HEK293 (cell line): ENCODE data around the gene PRRT1.

Experiments used
- CTCF ChIA-PET: fragments of 350-600 bp; formaldehyde crosslinking; extraction: SDS; loops from one replicate; lab custom pipeline; 2021; ENCODE audit warnings: antibody characterized with exemption; lab: Yijun Ruan, JAX
- POLR2A ChIA-PET: fragments of 300-600 bp; formaldehyde crosslinking; extraction: SDS; loops from one replicate; lab custom pipeline; 2020; ENCODE audit warnings: antibody characterized with exemption, inconsistent platforms; lab: Yijun Ruan, JAX
- H3K27ac ChIP-seq: fragments of 200-500 bp; sonication (Bioruptor generic); 2 replicates; pipeline ENCODE4 v1.5.1; 2014; ENCODE audit warnings: low read depth, low read length, control low read depth, inconsistent platforms; ENCODE audit errors: extremely low read depth
- H3K36me3 ChIP-seq, 2 experiments: fragments of 200-500 bp in 1 of 2; sonication (Bioruptor generic) in 1 of 2; 1 replicate in 1 of 2; 2 replicates in 1 of 2; pipeline ENCODE4 v1.5.1; 2014 to 2017; ENCODE audit warnings: inconsistent platforms in 2 of 2, low read length in 2 of 2; ENCODE audit not compliant: control insufficient read depth in 2 of 2, insufficient read depth in 1 of 2
- H3K4me1 ChIP-seq: fragments of 200-500 bp; sonication (Bioruptor generic); 2 replicates; pipeline ENCODE4 v1.5.1; 2014; ENCODE audit warnings: mild to moderate bottlenecking, low read length, inconsistent platforms; ENCODE audit not compliant: control insufficient read depth, insufficient read depth
- H3K4me3 ChIP-seq: 2 replicates; pipeline ENCODE4 v1.5.1; 2011; ENCODE audit warnings: low read depth, mild to moderate bottlenecking, control low read depth, low read length, moderate library complexity
- H3K9me3 ChIP-seq: fragments of 200-500 bp; sonication (Bioruptor generic); 2 replicates; pipeline ENCODE4 v1.5.1; 2014; ENCODE audit warnings: low read depth, low read length, inconsistent platforms; ENCODE audit not compliant: control insufficient read depth, insufficient read depth
- HOXA7 ChIP-seq: sonication (generic); formaldehyde crosslinking; IDR thresholded peaks from 2 replicates; pipeline ENCODE4 v1.8.1; 2022; ENCODE audit warnings: missing genetic modification reagents, borderline replicate concordance
- INSM2 ChIP-seq: fragments of 450-650 bp; formaldehyde crosslinking; IDR thresholded peaks from 2 replicates; pipeline ENCODE4 v1.5.1; 2016; ENCODE audit warnings: missing biosample characterization, missing genetic modification characterization
- PRDM10 ChIP-seq: fragments of 450-650 bp; formaldehyde crosslinking; IDR thresholded peaks from 2 replicates; pipeline ENCODE4 v1.5.1; 2016; ENCODE audit warnings: missing biosample characterization, missing genetic modification characterization
- SCRT1 ChIP-seq: fragments of 450-650 bp; formaldehyde crosslinking; IDR thresholded peaks from 2 replicates; pipeline ENCODE4 v1.5.1; 2016; ENCODE audit warnings: missing biosample characterization, missing genetic modification characterization, borderline replicate concordance
- SP3 ChIP-seq: fragments of 450-650 bp; formaldehyde crosslinking; IDR thresholded peaks from 2 replicates; pipeline ENCODE4 v1.5.1; 2016; ENCODE audit warnings: missing biosample characterization, missing genetic modification characterization
- WT1 ChIP-seq: fragments of 450-650 bp; formaldehyde crosslinking; IDR thresholded peaks from 2 replicates; pipeline ENCODE4 v1.5.1; 2016; ENCODE audit warnings: missing biosample characterization, missing genetic modification characterization
- ZBTB26 ChIP-seq: fragments of 450-650 bp; formaldehyde crosslinking; optimal IDR thresholded peaks from 2 replicates; pipeline ENCODE3; 2016; ENCODE audit warnings: missing biosample characterization, mild to moderate bottlenecking, missing genetic modification characterization
- ZFHX2 ChIP-seq: fragments of 450-650 bp; formaldehyde crosslinking; conservative IDR thresholded peaks from 2 replicates; pipeline ENCODE4 v1.5.1; 2016; ENCODE audit warnings: missing biosample characterization, missing genetic modification characterization
- ZIC2 ChIP-seq: fragments of 450-650 bp; formaldehyde crosslinking; IDR thresholded peaks from 2 replicates; pipeline ENCODE4 v1.5.1; 2016; ENCODE audit warnings: missing biosample characterization, missing genetic modification characterization
- ZNF211 ChIP-seq: fragments of 450-650 bp; formaldehyde crosslinking; IDR thresholded peaks from 2 replicates; pipeline ENCODE4 v1.5.1; 2016; ENCODE audit warnings: low read depth, missing biosample characterization, missing genetic modification characterization
- ZNF214 ChIP-seq: fragments of 450-650 bp; formaldehyde crosslinking; IDR thresholded peaks from 2 replicates; pipeline ENCODE4 v1.5.1; 2017; ENCODE audit warnings: missing biosample characterization, mild to moderate bottlenecking, missing genetic modification characterization, borderline replicate concordance
- ZNF221 ChIP-seq: fragments of 450-650 bp; formaldehyde crosslinking; IDR thresholded peaks from 2 replicates; pipeline ENCODE4 v1.5.1; 2017; ENCODE audit warnings: missing biosample characterization, missing genetic modification characterization, borderline replicate concordance
- ZNF23 ChIP-seq: fragments of 450-650 bp; formaldehyde crosslinking; IDR thresholded peaks from 2 replicates; pipeline ENCODE4 v1.5.1; 2016; ENCODE audit warnings: missing biosample characterization, missing genetic modification characterization, borderline replicate concordance
- ZNF37A ChIP-seq: fragments of 450-650 bp; IDR thresholded peaks from 2 replicates; pipeline ENCODE4 v1.5.1; 2018; ENCODE audit warnings: missing biosample characterization, missing genetic modification characterization
- ZNF398 ChIP-seq: fragments of 450-650 bp; formaldehyde crosslinking; IDR thresholded peaks from 2 replicates; pipeline ENCODE4 v1.5.1; 2017; ENCODE audit warnings: missing biosample characterization, missing genetic modification characterization
- ZNF416 ChIP-seq: fragments of 450-650 bp; formaldehyde crosslinking; IDR thresholded peaks from 2 replicates; pipeline ENCODE4 v1.5.1; 2016; ENCODE audit warnings: missing biosample characterization, missing genetic modification characterization
- ZNF48 ChIP-seq: fragments of 450-650 bp; formaldehyde crosslinking; IDR thresholded peaks from 2 replicates; pipeline ENCODE4 v1.5.1; 2016; ENCODE audit warnings: missing biosample characterization, missing genetic modification characterization
- ZNF501 ChIP-seq: fragments of 450-650 bp; formaldehyde crosslinking; IDR thresholded peaks from 2 replicates; pipeline ENCODE4 v1.5.1; 2016; ENCODE audit warnings: missing biosample characterization, missing genetic modification characterization
- ZNF549 ChIP-seq: fragments of 450-650 bp; IDR thresholded peaks from 2 replicates; pipeline ENCODE4 v1.5.1; 2018; ENCODE audit warnings: missing biosample characterization, missing genetic modification characterization, mild to moderate bottlenecking, inconsistent platforms, moderate library complexity
- ZNF555 ChIP-seq: fragments of 450-650 bp; formaldehyde crosslinking; conservative IDR thresholded peaks from 2 replicates; pipeline ENCODE4 v1.5.1; 2017; ENCODE audit warnings: missing biosample characterization, mild to moderate bottlenecking, missing genetic modification characterization, inconsistent platforms
- ZNF571 ChIP-seq: fragments of 450-650 bp; formaldehyde crosslinking; IDR thresholded peaks from 2 replicates; pipeline ENCODE4 v1.5.0; 2017; ENCODE audit warnings: missing biosample characterization, missing genetic modification characterization
- ZNF707 ChIP-seq: fragments of 450-650 bp; formaldehyde crosslinking; IDR thresholded peaks from 2 replicates; pipeline ENCODE4 v1.5.1; 2016; ENCODE audit warnings: missing biosample characterization, missing genetic modification characterization
- ZNF776 ChIP-seq: fragments of 450-650 bp; formaldehyde crosslinking; IDR thresholded peaks from 2 replicates; pipeline ENCODE4 v1.5.0; 2017; ENCODE audit warnings: missing biosample characterization, missing genetic modification characterization, borderline replicate concordance

Gene PRRT1

GRCh38 chr6:32164295-32164694, 12.6 kb upstream of the PRRT1 start, which contains the start of gene EGFL8:
TSS of gene EGFL8 (plus strand) at chr6:32164595. CDS start at chr6:32166166, 1,571 bp downstream.
- H3K4me3 ChIP-seq: no peak within 1 kb of the TSS
- H3K36me3 ChIP-seq: peaks cover 9 to 61% of the 10 kb centered on the region in 2 experiments; a peak in 2 of 3 replicates
- CTCF ChIA-PET: interaction anchor here (0.8 to 2.6 kb wide), 6 partner anchors 9 to 615 kb away, joined by 3 to 16 read pairs (median 3); partner anchors contain the start of gene PRRT1
- H3K27ac ChIP-seq: no peak within 1 kb of the TSS
- H3K4me1 ChIP-seq: no peaks in the 10 kb centered on the region
- no peaks in the 10 kb centered on the region for H3K9me3 ChIP-seq
- TF ChIP-seq ZIC2 (tag by site-specific recombination) (no peak), PRDM10 (tag by site-specific recombination) (no peak), ZNF707 (no peak), ZNF398 (tag by site-specific recombination) (no peak)
- POLR2A ChIA-PET: interaction anchor here (1.4 to 1.5 kb wide), 2 partner anchors 13 to 36 kb away, joined by 3 to 8 read pairs; partner anchors contain the start of gene ATF6B

- POLR2A ChIA-PET: interaction anchor here (1.4 to 1.5 kb wide), 2 partner anchors 13 to 36 kb away, joined by 3 to 8 read pairs; partner anchors contain the start of gene ATF6B
- no peak for TF ChIP-seq ZNF214
- no peak for TF ChIP-seq SP3 (tag by site-specific recombination)
- no peak for TF ChIP-seq ZNF37A
- no peak for TF ChIP-seq ZNF571 (tag by site-specific recombination)
- TF ChIP-seq ZNF416: no peak
- no peak for TF ChIP-seq ZNF549 (tag by site-specific recombination)
- TF ChIP-seq ZNF221 (tag by site-specific recombination): no peak
- no peak for TF ChIP-seq INSM2 (tag by site-specific recombination)
- no peak for TF ChIP-seq ZNF48 (tag by site-specific recombination)
- TF ChIP-seq ZNF23 (tag by site-specific recombination): no peak
- TF ChIP-seq ZNF555 (tag by site-specific recombination): no peak
- TF ChIP-seq ZFHX2 (tag by site-specific recombination): no peak
- TF ChIP-seq HOXA7 (CRISPR knock-in tag): no peak
- no peak for TF ChIP-seq WT1
- TF ChIP-seq ZBTB26 (tag by site-specific recombination): no peak
- no peak for TF ChIP-seq ZNF501 (tag by site-specific recombination)
- TF ChIP-seq ZNF211: no peak
- no peak for TF ChIP-seq ZNF776 (tag by site-specific recombination)
- TF ChIP-seq SCRT1: no peak
Observed at GRCh38 chr6:32163559-32164258, 12.0 kb upstream of the PRRT1 start.

More at GRCh38 chr6:32163559-32164258, 12.0 kb upstream of the PRRT1 start:
- peaks cover 9 to 59% of the 10 kb centered on the region in 2 experiments; a peak in 2 of 3 replicates for H3K36me3 ChIP-seq
- CTCF ChIA-PET: interaction anchor here (1.1 to 2.6 kb wide), 5 partner anchors 9 to 211 kb away, joined by 3 to 16 read pairs (median 3); partner anchors contain the start of gene PRRT1
- H3K4me3 ChIP-seq: no peak overlapping the region
- no peaks in the 10 kb centered on the region for H3K4me1 ChIP-seq
- no peak overlapping the region for H3K27ac ChIP-seq
- no peaks in the 10 kb centered on the region for H3K9me3 ChIP-seq
